GM12878 (cell line): ENCODE measurements around the gene SUCO. TPM values are rescaled to one million over a fixed set of nuclear protein-coding genes. Genes with fewer than 3 reads are reported as not detected.

Experiments used
- ATAC-seq: fragments of 200-7000 bp; cut with Tn5 transposase; 3 replicates; pipeline ENCODE4 v1.9.1; 2020; ENCODE audit warnings: mild to moderate bottlenecking, moderate library complexity
- BruUV-seq: library from RNA; stranded (reverse); fragments of 400-500 nt; replicated peaks from 2 replicates; lab custom pipeline; 2021; lab: Mats Ljungman, UMichigan
- CTCF ChIA-PET: fragments of 300-600 bp; sonication (Branson Sonifier 250); formaldehyde crosslinking; extraction: SDS; loops from one replicate; lab custom pipeline; 2021; ENCODE audit warnings: inconsistent platforms; lab: Yijun Ruan, JAX
- POLR2A ChIA-PET: fragments of 350-600 bp; formaldehyde crosslinking; extraction: SDS; loops from one replicate; lab custom pipeline; 2021; ENCODE audit warnings: inconsistent platforms; lab: Charles Lee
- RAD21 ChIA-PET: fragments of 300-600 bp; sonication (Branson Sonifier 250); formaldehyde crosslinking; loops from one replicate; lab custom pipeline; 2023; ENCODE audit warnings: antibody characterized with exemption; ENCODE audit not compliant: unreplicated experiment; lab: Charles Lee
- SMC1A ChIA-PET: fragments of 300-600 bp; sonication (Branson Sonifier 250); formaldehyde crosslinking; loops from one replicate; lab custom pipeline; 2023; ENCODE audit not compliant: unreplicated experiment, uncharacterized antibody; lab: Charles Lee
- DNase-seq: peaks from one replicate; pipeline ENCODE4 v3.0.0-alpha.2; 2011; ENCODE audit warnings: low read depth, low spot score
- FAIRE-seq: peaks from 3 replicates; lab custom pipeline; 2011; peaks lifted over from hg19 to GRCh38; lab: Jason Lieb, UNC
- H2AFZ ChIP-seq: 2 replicates; pipeline ENCODE4 v1.6.0; 2011; ENCODE audit warnings: low read depth, low read length, control low read depth; ENCODE audit not compliant: control insufficient read depth
- H3K27ac ChIP-seq: 2 replicates; pipeline ENCODE4 v1.5.1; 2011; ENCODE audit warnings: control low read depth; ENCODE audit not compliant: control insufficient read depth, insufficient read depth
- H3K27me3 ChIP-seq, 2 experiments: replicated peaks in 1 of 2; 2 replicates each; pipeline versions ENCODE4 v1.6.0 to v1.6.1; 2011; ENCODE audit warnings: low read length in 1 of 2; ENCODE audit not compliant: control insufficient read depth in 2 of 2, insufficient read depth in 2 of 2
- H3K36me3 ChIP-seq, 2 experiments: 2 replicates each; pipeline ENCODE4 v1.5.1; 2011; ENCODE audit warnings: low read length in 1 of 2; ENCODE audit not compliant: control insufficient read depth in 2 of 2, insufficient read depth in 2 of 2
- H3K4me1 ChIP-seq: 2 replicates; pipeline ENCODE4 v1.6.1; 2011; ENCODE audit warnings: mild to moderate bottlenecking, low read length, moderate library complexity, mixed read lengths; ENCODE audit not compliant: control insufficient read depth, insufficient read depth
- H3K4me2 ChIP-seq: 2 replicates; pipeline ENCODE4 v1.6.0; 2011; ENCODE audit warnings: control low read depth; ENCODE audit not compliant: control insufficient read depth, insufficient read depth
- H3K4me3 ChIP-seq: fragments of 200-600 bp; sonication (generic); 2 replicates; pipeline ENCODE4 v1.5.1; 2016
- H3K79me2 ChIP-seq: 2 replicates; pipeline ENCODE4 v1.6.0; 2011; ENCODE audit warnings: low read length; ENCODE audit not compliant: control insufficient read depth, insufficient read depth
- H3K9ac ChIP-seq: 2 replicates; pipeline ENCODE4 v1.8.0; 2011; ENCODE audit warnings: low read length, control low read depth, mixed read lengths; ENCODE audit not compliant: control insufficient read depth, insufficient read depth
- H3K9me3 ChIP-seq: replicated peaks from 3 replicates; pipeline ENCODE4 v1.5.1; 2011; ENCODE audit warnings: mild to moderate bottlenecking, low read length; ENCODE audit not compliant: control insufficient read depth, insufficient read depth
- H4K20me1 ChIP-seq: 2 replicates; pipeline ENCODE4 v1.6.0; 2011; ENCODE audit not compliant: control insufficient read depth, insufficient read depth
- CBX5 ChIP-seq: sonication (generic); IDR thresholded peaks from 2 replicates; pipeline ENCODE4 v1.6.1; 2016; ENCODE audit warnings: low read depth, moderate library complexity, mild to moderate bottlenecking, inconsistent platforms
- CREM ChIP-seq: IDR thresholded peaks from 2 replicates; pipeline ENCODE4 v1.6.1; 2014; ENCODE audit warnings: antibody characterized with exemption, low read depth
- DPF2 ChIP-seq: fragments of 450-650 bp; IDR thresholded peaks from 2 replicates; pipeline ENCODE4 v1.6.1; 2017; ENCODE audit warnings: mild to moderate bottlenecking
- E2F8 ChIP-seq: fragments of 450-650 bp; IDR thresholded peaks from 2 replicates; pipeline ENCODE4 v1.6.1; 2018; ENCODE audit warnings: mild to moderate bottlenecking, low read depth, moderate library complexity; ENCODE audit not compliant: partially characterized antibody
- ETV6 ChIP-seq, 2 experiments: fragments of 450-650 bp in 1 of 2; IDR thresholded peaks in 1 of 2; conservative IDR thresholded peaks in 1 of 2; 2 replicates each; pipeline ENCODE4 v1.6.1; 2014; ENCODE audit warnings: antibody characterized with exemption in 1 of 2, borderline replicate concordance in 1 of 2, low read depth in 1 of 2, mild to moderate bottlenecking in 1 of 2, moderate library complexity in 1 of 2
- IRF4 ChIP-seq: IDR thresholded peaks from 2 replicates; pipeline ENCODE4 v1.6.1; 2011; ENCODE audit warnings: low read depth, low read length
- MLLT1 ChIP-seq: fragments of 450-650 bp; IDR thresholded peaks from 2 replicates; pipeline ENCODE4 v1.6.1; 2016; ENCODE audit warnings: mild to moderate bottlenecking
- MYB ChIP-seq: fragments of 150-350 bp; IDR thresholded peaks from 2 replicates; pipeline ENCODE4 v1.6.1; 2014; ENCODE audit warnings: mild to moderate bottlenecking, low read depth, low read length, borderline replicate concordance
- NBN ChIP-seq: fragments of 450-650 bp; IDR thresholded peaks from 2 replicates; pipeline ENCODE4 v1.6.1; 2016
- NFYA ChIP-seq: IDR thresholded peaks from 2 replicates; pipeline ENCODE4 v1.6.1; 2011; ENCODE audit warnings: low read depth, mild to moderate bottlenecking, low read length, improper control_type of control experiment, borderline replicate concordance
- NR2C2 ChIP-seq: IDR thresholded peaks from 2 replicates; pipeline ENCODE4 v1.6.1; 2011; ENCODE audit warnings: borderline replicate concordance, low read depth; ENCODE audit not compliant: control insufficient read depth, insufficient read length
- POLR2AphosphoS5 ChIP-seq: IDR thresholded peaks from 2 replicates; pipeline ENCODE4 v1.6.1; 2011; ENCODE audit warnings: mild to moderate bottlenecking, low read length, inconsistent platforms
- STAT1 ChIP-seq: fragments of 450-650 bp; conservative IDR thresholded peaks from 2 replicates; pipeline ENCODE4 v1.6.1; 2014; ENCODE audit warnings: antibody characterized with exemption, mild to moderate bottlenecking
- TAF1 ChIP-seq: IDR thresholded peaks from 2 replicates; pipeline ENCODE4 v1.6.1; 2011; ENCODE audit warnings: mild to moderate bottlenecking, low read depth, low read length, borderline replicate concordance
- YBX1 ChIP-seq: fragments of 450-650 bp; IDR thresholded peaks from 2 replicates; pipeline ENCODE4 v1.6.1; 2016; ENCODE audit warnings: antibody characterized with exemption
- YY1 ChIP-seq: IDR thresholded peaks from 2 replicates; pipeline ENCODE4 v1.6.1; 2011; ENCODE audit warnings: low read depth, mild to moderate bottlenecking, low read length
- ZBTB33 ChIP-seq: fragments of 450-650 bp; IDR thresholded peaks from 2 replicates; pipeline ENCODE4 v1.6.1; 2017; ENCODE audit warnings: mild to moderate bottlenecking
- ZNF24 ChIP-seq: fragments of 450-650 bp; IDR thresholded peaks from 2 replicates; pipeline ENCODE4 v1.6.1; 2017; ENCODE audit warnings: antibody characterized with exemption, mild to moderate bottlenecking
- in situ Hi-C: fragments of 300-500 bp; cut with MboI; formaldehyde crosslinking; loops from 9 replicates; pipeline ENCODE4 v1.14.3; 2018; ENCODE audit warnings: mixed read lengths
- intact Hi-C: fragments of 100-400 bp; cut with micrococcal nuclease; formaldehyde crosslinking; loops from one replicate; pipeline ENCODE4 v1.14.2; 2022; ENCODE audit not compliant: unreplicated experiment
- polyA plus RNA-seq, 11 experiments: library from polyadenylated mRNA; depleted of rRNA in 4 of 11; unstranded in 6 of 11; stranded (reverse) in 5 of 11; fragments of >200 nt; fragmentation: Nextera tagmentation in 4 of 11; fragmentation: Illumina TruSeq in 1 of 11; extraction: Ambion mirVana in 4 of 11; extraction: Trizol in 1 of 11; gene quantifications; 1 replicate in 1 of 11; 2 replicates in 10 of 11; pipeline versions ENCODE4 v1.2.1 to v1.2.3, GENCODE V29; 2011 to 2016; ENCODE audit warnings: inconsistent platforms in 2 of 11, missing spikeins in 2 of 11, low read depth in 1 of 11
- total RNA-seq, 4 experiments: library from RNA; depleted of rRNA in 3 of 4; stranded (reverse); fragments of >200 nt in 3 of 4; fragmentation: Illumina TruSeq in 1 of 4; extraction: Trizol in 1 of 4; gene quantifications; 2 replicates each; pipeline versions ENCODE4 v1.2.1 to v1.2.3, GENCODE V29; 2013 to 2021
- TF ChIP-seq, protein P1 (sequence below): IDR thresholded peaks from 2 replicates; pipeline ENCODE4 v1.6.1; 2011; ENCODE audit warnings: low read depth, mild to moderate bottlenecking, low read length, moderate library complexity, borderline replicate concordance; ENCODE audit errors: extremely low read depth

Gene SUCO
- total and polyA plus RNA-seq, 10 of the 15 experiments (the other 5 are each of a cell fraction or from before 2014, with no cell fraction given) = 1.7 to 15.3 (median 8.4) TPM

DNA sequence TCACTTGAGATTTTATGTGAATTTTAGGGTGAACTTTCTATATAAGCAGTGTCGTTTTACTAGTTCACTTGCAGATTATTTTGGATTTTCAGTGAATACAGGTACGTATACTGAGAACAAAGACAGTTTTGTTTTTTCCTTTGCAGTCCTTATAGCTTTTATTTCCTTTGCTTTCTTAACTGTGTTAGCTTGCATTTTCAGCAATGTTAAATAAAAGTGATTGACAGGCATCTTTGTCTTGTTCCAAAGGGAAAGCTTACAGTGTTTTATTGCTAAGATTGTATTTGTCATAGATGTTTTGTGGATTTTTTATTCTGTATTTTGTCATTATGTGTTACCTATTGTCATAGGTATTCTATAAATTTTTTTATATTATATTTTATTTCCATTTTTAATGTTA is 72.7 kb downstream of the SUCO start (continued):
- no peak for TF ChIP-seq ZNF24
- TF ChIP-seq NFYA = no peak
- no peak for TF ChIP-seq YY1
- no peak for TF ChIP-seq TAF1
- no peak for TF ChIP-seq NR2C2
- no peak for TF ChIP-seq POLR2AphosphoS5
- no peak for TF ChIP-seq ETV6 (conservative IDR thresholded peaks at IDR 0.05 in 1 of 2, IDR thresholded peaks at IDR 0.05 in 1 of 2; ENCODE audit: borderline replicate concordance in 1 of 2, low read depth in 1 of 2)
- no peak for TF ChIP-seq MLLT1
- no peak for TF ChIP-seq CREM
- no peak for TF ChIP-seq NBN

DNA sequence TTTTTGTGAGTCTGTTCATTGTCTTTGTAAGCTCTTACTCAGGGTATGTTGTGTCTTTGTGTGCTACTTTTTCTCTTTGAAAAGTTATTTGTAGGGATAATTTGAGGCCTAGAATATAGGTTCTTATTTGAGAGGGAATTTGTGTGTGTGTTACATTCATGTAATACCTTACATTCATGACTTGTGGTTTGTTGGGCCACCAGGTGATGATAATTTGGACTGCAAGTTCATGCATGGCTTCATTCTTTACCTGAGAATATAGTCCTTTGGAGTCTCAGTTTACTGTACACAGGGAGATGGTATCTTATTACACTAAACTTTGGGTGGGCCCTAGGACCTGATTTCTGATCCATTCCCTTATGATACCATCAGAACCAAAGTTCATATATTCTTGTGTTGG is 74.2 kb downstream of the SUCO start:
- ChIA-PET CTCF (interaction anchor here (2.8 kb wide), 1 partner anchor 113 kb away, joined by 19 read pairs; no protein-coding TSS in a partner anchor), RAD21 (interaction anchor here (1.5 kb wide), 1 partner anchor 112 kb away, joined by 6 read pairs; no protein-coding TSS in a partner anchor), SMC1A (interaction anchor here (0.6 to 2.2 kb wide), 2 partner anchors 113 to 156 kb away, joined by 5 to 6 read pairs; no protein-coding TSS in a partner anchor), POLR2A (no interaction called here)
- BruUV-seq = no TSS peak
- DNase-seq = no peak
- intact Hi-C loops = no loop called here
- ATAC-seq = no peak
- H3K9ac ChIP-seq = no peak overlapping the region
- no peaks in the 10 kb centered on the region for H3K27me3 ChIP-seq
- in situ Hi-C loops = no loop called here
- no peaks in the 10 kb centered on the region for H3K9me3 ChIP-seq
- peak; percentile 54 for FAIRE-seq
- no peaks in the 10 kb centered on the region for H3K79me2 ChIP-seq
- H4K20me1 ChIP-seq = no peaks in the 10 kb centered on the region
- H3K4me3 ChIP-seq = no peak overlapping the region
- no peak overlapping the region for H3K4me2 ChIP-seq
- peaks cover 0 to 15% of the 10 kb centered on the region in 2 experiments; a peak in 1 of 4 replicates for H3K36me3 ChIP-seq
- no peaks in the 10 kb centered on the region for H3K4me1 ChIP-seq
- H3K27ac ChIP-seq = no peak overlapping the region
- no peak overlapping the region for H2AFZ ChIP-seq
- no peak for TF ChIP-seq MYB
- TF ChIP-seq DPF2 = no peak
- TF ChIP-seq STAT1 = no peak
- no peak for TF ChIP-seq ZBTB33
- TF ChIP-seq YBX1 = no peak
- TF ChIP-seq IRF4 = no peak
- TF ChIP-seq, protein P1, sequence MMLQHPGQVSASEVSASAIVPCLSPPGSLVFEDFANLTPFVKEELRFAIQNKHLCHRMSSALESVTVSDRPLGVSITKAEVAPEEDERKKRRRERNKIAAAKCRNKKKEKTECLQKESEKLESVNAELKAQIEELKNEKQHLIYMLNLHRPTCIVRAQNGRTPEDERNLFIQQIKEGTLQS = no peak
- TF ChIP-seq CBX5 = no peak
- TF ChIP-seq E2F8 = no peak
